DMS 273 treated with DMSO at 0.1 percent for 48 hours (cell line): ENCODE data around the gene MPV17L.
"Not testable (repeated sequence)": the region's sequence is repeated elsewhere in the genome, so short reads cannot be mapped to it uniquely, and the experiment has no call there.

ENCODE experiments used
- DNase-seq: peaks from one replicate; lab custom pipeline; 2025; lab: John Stamatoyannopoulos, UW

Gene MPV17L

GRCh38 chr16:15452246-15452855, 56.8 kb downstream of the MPV17L start:
- DNase-seq = no peak

DNA sequence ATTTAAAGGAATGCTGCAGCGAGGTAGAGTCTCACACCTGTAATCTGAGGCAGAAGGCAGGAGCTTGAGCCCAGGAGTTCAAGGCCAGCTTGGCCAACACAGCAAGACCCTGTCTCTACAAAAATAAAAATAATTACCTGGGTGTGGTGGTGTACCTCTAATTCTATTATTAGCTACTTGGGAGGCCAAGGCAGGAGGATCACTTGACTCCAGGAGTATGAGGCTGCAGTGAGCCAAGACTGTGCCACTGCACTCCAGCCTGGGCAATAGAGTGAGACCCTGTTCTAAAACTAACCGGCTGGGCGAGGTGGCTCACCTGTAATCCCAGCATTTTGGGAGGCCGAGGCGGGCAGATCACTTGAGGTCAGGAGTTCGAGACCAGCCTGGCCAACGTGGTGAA, 57.7 kb downstream of the MPV17L start:
- DNase-seq = not testable (repeated sequence)

DNA sequence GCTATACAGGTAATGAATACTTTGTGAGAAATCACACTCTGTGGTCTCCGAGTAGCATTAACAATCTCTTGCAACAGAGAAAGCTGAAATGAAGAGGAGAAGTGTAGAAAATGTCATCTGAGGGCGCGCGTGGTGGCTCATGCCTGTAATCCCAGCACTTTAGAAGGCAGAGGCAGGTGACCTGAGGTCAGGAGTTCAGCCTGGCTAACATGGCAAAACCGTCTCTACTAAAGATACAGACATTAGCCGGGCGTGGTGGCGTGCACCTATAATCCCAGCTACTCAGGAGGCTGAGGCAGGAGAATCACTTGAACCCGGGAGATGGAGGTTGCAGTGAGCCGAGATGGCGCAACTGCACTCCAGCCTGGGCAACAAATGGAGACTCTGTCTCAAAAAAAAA, 59.4 kb downstream of the MPV17L start:
- not testable (repeated sequence) for DNase-seq

DNA sequence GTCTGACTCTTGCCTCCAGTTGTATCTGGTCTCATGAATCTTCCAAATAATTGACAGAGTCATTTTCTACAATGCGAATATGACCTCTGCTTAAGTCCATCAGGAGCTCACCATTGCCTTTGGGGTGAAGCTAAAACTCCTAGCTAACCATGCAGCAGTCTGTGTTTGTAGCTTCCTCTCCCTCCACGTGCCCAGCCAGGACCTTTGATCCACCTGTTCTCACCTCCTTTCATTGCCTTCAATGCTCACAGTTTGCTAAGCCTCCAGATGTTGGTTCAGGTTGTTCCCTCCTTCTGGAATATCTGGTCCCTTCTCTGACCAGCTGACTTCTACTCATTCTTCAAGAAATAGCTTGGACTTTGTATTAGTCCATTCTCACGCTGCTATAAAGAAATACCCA, 61.8 kb downstream of the MPV17L start:
- DNase-seq = no peak

- DNase-seq = no peak
These were observed 62.4 kb downstream of the MPV17L start for GRCh38 chr16:15457958-15458357.

GRCh38 chr16:15459791-15460190, 64.2 kb downstream of the MPV17L start:
- DNase-seq = no peak

DNA sequence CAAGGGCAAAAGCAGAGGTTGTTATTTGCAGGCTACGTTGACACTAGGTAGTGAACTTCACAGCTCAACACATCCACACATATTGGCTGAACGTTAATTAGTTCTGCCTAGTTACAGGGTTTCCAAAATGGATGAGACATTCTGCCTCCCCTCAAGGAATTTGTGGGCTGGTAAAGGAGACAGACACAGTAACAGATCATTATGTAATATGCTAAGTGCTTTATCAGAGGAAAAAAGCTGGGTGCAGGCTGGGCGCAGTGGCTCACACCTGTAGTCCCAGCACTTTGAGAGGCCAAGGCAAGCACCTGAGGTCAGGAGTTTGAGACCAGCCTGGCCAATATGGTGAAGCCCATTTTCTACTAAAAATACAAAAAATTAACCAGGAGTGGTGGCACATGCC, 65.0 kb downstream of the MPV17L start:
- DNase-seq = no peak

DNA sequence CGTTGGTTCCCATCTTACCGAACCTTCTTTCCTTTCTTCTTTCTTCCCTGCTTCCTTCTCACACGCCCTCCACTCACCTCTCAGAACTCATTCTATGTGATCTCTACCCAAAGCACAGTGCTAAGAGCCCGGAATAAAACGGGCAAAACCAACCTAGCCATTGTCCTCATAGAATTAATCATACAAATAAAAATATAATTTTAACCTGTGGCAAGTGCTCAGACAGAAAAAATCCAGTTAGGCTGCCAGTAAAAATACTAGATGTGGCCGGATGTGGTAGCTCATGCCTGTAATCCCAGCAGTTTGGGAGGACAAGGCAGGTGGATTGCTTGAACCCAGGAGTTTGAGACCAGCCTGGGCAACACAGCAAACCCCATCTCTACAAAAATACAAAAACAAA, 65.8 kb downstream of the MPV17L start:
- DNase-seq = no peak
